HG02588 (cell line): Measurements from ENCODE around the gene LHX1.

Experiments
- ATAC-seq: cut with Tn5 transposase; IDR thresholded peaks from one replicate; pipeline ENCODE4 v1.9.1; 2021; ENCODE audit warnings: mild to moderate bottlenecking, moderate library complexity; ENCODE audit not compliant: unreplicated experiment

LHX1 gene

DNA sequence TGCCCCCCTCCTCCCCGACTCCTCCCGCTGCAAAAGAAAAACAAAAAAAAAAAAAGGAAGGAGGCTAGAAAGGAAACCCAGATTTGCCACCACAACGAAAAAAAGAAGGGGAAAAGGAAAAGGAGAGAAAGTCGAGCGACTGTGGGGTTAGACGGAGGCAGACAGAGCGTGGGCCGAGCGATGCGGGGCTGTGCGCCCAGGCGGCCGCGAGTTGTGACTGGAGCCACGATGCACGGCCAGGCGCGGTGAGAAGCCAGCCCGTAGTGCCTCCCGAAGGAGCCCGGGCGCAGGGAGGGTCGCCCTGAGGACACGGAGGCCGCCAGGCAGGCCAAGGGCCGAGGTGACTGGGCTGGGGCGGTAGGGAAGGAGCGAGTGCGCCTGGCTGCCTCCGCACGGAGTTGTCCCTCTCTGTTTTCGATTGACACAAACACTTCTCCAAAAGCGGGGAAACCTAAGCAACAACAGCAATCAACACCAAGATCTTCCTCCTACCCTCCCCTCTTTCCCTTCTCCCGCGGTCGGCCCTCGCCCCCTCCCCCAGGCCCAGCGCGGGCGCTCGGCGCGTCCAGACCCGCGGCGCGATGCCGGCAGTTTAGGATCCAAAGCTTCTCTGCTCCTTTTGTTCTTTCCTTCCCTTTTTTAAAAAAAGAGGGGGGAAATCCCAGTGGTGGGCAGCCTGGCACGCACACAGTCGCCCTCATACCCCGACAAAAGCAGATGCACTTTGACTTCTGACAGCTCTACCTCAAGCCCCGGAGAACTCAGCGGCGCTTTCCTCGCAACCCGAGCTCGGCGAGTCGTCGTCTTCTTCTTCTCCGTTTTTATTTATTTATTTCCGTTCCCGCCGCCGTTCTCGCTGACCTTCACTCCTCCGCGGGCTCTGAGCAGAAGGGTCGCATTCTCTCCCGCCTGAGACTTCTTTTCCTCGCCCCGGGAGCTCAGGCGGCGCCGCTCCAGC, at the start of gene LHX1:
TSS of gene LHX1 (plus strand) at position 475 of the 958 bp plus-strand sequence. CDS start 723 bp downstream, outside the sequence.
- ATAC-seq: no peak

DNA sequence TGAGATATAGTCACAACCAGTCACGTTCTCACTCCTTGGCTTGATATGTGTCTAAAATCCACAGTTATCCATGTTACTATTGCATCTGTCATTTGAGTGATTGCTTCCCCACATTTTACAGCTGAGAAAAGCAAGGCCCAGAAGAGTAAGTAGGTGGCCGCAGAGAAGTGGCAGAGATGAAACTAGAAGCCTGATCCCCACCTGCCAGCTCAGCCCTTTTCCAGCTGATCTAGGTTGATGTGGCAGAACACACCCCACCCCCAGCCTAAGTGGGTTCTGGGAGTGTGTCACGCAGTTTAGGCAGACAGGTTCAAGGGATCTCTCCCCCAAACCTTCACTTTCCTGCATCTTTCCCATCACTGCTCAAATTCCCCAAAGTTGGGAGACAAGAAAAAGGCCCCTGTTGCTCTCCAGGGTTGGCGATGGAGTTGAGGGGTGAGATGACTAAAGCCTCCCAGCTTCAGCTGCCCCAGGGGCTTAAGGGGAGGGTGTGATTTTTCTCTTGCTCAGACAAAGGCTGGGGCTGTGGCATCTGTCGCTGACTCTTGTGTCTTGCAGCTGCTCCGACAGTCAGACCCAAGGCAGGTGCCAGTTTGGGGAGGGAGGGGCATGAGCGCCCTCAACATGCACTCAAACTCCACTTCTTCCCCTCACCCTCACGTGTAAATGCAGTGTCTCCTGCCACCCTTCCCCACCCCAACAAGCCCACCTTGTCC, 48.9 kb upstream of the LHX1 start:
- ATAC-seq: no peak

DNA sequence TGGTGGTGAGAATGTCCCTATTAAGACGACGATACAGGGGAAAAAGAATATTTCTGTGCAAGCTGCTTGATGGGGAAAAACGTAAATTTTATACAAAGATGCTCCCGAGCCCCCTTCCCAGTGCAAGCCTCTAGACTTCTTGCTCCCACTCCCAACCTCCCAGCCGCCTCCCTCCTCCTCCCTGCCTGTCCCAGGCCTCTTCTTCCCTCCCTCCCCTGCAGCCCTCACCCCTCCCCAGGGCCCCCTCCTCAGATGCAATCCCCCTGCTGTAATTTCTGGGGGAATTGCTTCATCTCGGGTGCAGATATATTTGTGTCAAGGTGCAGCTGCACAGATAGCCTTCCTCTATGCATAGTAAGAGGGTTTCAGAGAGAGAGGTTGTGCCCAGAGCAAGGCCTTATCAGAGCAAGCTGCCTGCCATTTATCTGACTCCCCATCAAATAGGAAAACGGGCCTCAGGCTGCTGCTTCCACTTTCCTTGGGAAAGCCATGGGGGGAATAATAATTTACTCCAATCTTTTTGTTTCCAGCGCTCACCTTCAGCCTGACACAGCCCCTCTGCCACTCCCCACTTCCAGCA, 47.4 kb upstream of the LHX1 start:
- no peak for ATAC-seq

DNA sequence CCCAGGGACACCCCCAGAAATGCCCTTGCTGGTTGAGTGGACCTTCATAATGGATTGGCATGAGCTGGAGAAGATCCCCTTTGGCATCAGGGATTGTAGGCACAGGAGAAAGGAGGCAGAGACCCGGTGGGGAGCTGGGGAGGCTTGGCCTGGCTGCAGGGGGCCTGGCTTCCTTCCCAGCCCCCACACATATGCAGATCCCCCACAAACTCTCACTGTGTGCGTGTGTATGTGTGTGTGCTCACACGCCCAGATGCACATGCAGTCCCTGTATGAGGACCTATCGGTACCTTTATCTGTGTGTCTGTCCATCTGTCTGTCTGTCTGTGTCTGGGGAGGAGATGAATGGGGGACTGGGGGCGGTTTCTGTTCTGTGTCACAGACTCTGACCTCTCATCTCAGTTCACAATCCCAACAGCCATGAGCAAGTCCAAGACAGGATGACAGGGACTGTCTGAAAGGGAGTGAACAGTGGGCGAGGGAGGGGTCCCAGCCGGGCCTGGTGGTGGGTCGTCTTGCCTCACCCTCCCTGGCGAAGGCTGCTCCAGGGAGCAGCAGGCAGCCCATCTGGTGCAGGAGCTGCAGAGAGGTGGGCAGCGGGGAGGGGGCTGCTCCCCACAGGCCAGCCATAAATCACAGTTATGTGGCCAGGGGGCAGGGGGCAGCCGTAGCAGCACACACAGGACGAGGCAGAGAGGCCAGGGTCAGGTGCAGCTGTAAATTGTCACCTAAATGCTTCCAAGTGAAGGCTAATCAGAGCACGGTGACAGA, 46.7 kb upstream of the LHX1 start:
- no peak for ATAC-seq

DNA sequence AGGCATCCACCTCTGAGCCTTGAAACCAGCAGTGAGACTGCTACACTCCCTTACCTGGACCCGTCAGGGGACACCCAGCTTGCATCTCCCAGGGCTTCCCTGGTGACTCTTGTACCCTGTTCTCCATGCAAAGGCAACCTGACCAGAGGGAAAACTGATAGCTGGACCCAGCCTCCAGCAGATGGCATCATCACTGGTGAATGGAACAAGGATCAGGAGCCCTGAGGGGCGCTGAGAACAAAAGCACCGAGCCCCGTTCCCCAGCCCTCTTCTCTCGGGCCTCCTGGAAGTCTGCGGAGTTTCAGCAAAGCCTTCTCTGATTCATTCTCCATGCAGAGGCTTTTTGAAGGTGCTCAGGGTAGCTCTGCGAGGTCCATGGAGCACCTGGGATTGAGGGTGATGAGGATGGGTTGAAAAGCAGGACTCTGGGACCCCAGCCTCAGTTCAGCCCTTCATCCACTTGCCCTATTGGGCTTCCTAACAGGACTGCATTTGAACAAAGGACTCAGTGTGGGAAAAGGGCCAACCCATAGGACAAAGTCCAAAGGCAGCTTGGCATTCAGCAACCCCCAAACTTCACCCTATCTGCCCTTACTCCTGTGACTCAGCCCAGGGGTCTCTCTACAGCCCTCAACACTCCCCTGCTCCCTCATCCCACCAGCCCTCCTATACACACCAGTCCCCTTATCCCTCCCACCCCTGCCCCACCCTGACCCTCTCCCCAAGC, 45.0 kb upstream of the LHX1 start:
- ATAC-seq: no peak

DNA sequence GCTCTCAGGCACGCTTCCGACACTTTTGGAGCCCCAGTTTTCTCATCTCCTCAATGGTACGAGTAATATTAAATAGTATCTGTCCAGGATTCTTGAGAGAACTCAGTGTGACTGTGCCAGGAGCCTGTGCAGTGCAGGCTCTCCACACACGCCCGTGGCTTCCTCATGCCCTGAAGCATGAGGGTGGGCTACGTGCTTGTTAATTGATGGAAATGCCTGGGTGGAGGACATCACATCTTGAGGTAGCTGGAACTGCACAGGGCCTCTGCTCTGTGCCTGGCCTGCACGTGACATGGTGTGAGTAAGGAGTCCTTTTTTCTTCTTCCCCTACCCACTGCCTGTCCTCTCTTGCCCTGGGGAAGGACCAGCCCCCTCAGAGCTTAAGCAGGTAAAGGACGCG, 43.1 kb upstream of the LHX1 start:
- ATAC-seq: no peak

DNA sequence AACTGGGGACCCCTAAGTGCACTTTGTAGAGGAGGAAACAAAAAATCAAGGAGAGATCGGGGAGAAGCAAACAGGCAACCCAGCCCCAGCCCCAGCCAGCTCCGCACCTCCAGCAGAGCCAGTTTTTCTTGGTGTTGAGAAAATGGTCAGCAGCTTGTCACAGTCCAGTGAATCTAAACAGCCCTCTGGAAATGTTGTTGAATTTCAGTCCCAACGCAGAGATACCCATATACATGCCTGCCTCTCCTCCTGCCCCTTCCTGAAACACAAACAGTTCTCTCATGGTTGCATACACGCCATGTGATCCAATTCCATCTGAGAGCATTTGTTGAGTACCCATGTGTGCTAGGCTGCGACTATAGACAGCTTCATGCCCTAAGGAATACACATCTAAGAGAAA, 42.4 kb upstream of the LHX1 start:
- no peak for ATAC-seq

DNA sequence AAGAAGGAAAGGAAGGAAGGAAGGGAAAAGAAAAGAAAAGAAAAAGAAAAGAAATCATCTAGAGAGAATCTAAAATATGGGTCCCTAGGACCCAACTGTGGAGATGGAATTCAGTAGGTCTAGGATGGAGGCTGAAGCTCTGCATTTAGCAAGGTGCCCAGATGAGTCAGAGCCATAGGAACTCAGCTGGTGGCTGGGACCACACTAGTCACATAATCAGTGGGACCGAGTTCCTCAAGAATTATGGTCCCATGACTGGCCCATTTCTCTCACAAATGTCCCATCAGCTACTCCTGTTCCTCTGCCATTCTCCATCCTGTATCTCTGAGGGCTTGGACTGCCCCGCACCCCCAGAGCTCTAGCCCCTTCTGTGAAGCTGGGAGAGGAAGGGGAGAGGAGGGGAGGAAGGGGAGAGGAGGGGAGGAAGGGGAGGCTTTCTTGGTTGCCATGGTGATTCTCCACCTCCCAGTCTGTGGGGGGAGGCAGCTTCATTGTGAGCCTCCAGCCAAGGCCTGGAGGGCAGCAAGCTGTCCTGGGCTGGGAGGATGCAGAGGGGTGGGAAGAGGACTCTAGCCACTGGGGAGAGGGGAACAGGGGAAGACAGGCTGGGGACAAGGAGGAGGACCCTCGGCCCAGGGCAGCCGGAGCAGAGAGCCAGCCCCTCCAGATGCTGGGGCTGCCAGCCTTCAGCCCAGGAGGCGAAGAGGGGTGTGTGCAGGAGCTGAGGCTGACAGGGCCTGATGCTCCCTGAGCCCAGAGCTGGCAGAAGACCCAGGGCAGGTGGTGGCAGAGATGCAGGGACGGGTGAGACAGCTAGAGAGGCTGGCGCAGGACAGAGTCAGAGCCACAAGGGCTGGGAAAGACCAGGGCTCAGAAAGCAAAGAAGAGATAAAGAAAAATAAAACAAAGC, 37.8 kb upstream of the LHX1 start:
- ATAC-seq: no peak

DNA sequence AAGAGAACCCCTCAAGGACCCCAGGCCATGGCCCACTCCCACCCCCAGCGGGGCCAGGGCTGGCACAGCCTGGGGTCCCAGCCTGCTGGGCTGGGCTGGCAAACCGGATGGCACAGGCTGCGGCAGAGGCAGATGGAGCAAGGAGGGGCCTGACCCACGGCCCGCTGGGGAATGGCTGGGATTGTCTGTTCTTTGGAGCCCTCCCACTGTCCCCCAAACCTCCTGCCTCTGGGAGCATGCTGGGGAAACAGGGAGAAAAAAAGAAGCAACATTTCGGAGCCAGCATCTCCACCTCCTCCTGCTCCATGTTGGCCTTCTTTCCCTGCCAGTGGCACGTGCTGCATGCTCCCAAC, 37.1 kb upstream of the LHX1 start:
- ATAC-seq: no peak

DNA sequence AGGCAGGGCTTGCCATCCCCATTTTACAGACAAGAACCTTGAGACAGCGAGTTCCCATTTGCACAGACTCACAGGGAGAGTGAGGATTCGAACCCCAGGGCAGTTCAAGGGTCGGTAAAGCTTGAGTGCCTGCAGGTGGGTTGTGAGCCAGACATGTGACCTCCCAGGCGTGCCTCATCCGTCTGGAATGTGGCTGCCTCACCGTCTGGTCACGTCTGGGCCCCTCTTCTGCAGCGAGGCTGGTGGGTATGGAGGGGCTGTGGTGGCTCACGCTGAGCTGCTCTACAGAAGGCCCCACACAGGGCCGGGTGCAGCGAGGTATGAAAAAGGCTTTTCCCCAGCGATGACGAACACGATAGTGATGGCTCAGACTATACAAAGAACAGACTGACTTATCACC, 35.8 kb upstream of the LHX1 start:
- ATAC-seq: no peak

DNA sequence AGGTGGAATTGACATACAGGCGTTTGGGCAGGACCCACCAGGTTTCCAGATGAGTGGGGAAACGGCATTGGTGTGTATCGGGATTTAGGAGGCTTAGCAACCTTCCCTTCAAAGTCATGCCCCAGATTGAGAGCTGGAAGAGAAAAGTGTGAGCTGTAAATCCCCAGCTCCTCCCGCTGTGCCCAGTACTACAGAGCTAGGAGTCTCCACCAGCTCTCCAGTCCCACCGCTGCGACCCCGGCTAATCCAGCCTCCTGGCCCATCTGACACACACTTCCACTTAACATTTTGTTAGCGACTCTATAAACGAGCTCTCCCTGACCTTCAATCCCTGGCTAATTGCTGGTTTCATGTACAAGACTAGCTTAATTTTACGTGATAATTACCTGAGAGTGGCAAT, 29.9 kb upstream of the LHX1 start:
- no peak for ATAC-seq

DNA sequence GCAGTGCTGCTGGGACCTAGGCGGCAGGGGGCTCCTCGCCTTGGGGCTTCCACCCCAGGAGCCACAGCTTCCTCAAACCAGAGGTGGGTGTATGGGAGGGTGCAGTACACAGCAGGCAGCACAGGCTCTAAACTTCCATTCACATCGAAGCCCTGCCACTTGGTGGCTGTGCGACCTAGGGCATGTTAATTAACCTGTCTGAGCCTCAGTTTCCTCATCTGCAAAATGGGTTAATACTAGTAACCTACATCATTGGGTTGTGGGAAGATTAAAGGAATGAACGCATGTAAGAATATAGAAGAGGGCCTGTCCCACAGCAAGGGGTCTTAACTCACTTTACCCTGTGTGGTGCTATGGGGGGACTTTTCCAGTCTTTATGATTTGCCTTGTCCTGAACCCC, 26.8 kb upstream of the LHX1 start:
- no peak for ATAC-seq

DNA sequence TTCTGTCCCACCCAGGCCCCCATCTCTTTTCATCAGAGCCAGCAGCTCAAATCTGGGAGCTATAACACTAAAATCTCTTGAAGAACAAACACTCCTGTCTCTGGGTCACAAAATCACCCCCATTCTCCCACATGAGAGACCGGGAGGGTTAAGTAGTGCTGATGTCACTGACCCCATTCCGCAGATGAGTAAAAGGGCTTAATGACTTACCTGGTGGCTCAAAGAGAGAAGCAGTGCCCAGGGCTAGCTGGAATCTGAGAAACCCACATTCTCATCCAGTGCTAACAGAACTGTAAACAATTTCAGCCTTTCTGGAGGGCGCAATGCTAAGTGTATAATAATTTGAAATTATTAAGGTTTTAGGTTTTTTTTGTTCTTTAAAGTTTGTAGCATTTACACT, 26.3 kb upstream of the LHX1 start:
- ATAC-seq: no peak

DNA sequence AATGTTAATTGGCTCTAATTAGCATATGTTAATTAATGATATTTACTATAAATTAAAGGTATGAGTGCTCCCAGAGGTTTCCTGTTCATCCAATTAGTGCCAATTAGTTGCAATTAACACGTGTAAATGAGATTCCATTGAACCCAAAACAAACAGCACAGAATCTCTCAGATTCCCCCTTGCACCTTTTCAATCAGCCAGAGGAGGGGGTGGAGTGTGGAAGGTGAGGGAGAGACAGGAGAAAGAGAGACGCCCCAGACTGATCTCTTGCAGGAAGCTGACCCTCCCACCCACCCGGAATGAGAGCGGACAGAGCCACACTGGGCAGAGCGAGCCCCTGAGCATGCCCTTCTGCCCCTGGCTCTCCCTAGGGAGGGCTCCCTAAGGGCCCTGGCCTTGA, 24.1 kb upstream of the LHX1 start:
- ATAC-seq: no peak

DNA sequence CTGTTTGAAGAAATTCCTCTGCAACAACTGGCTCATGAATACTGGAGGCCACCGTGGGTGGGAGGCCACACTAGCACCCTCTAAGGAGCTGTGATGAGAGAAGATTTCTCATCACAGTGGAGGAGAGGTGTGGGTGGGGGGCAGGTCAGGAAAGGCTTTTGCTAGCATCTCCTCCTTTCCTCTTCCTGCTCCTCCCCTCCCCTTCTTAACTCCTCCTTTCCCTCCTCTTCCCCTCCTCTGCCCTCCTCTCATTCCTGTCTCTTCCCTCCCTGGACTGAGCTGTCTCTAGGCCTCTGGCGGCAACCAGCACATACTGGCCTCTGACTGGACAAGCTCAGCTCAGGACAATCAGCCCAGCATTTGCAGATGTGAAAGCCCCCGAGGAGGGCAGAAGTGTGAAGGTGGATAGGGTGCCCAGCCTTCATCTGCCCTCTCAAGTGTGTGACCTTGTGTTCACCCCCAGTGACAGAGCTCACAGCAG, 19.0 kb upstream of the LHX1 start:
- ATAC-seq: no peak

DNA sequence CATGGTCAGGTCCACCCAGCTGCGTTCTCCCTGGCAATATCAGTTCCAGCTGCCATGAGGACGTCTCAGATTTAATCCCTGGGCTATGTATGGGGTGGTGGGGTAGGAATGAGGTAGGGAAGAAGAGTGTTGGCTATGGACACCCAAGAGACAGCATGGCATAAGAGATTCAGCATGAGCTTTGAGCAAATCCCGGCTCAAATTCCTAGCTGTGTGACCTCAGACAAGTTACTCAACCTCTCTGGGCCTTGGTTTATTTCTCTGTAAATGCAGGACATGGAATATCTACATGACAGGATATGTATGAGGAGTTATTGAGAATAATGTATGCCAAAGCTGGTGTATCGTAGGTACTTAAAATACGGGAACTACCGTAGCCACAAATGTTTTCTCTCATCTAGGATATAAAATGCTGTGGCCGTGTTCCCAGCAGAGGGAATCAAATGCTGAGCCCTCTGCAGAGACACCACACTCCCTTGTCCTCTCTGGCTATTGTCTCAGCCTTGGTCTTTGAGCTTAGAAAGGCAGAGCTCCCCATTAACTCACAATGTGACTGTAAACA, 17.8 kb upstream of the LHX1 start:
- ATAC-seq: no peak

DNA sequence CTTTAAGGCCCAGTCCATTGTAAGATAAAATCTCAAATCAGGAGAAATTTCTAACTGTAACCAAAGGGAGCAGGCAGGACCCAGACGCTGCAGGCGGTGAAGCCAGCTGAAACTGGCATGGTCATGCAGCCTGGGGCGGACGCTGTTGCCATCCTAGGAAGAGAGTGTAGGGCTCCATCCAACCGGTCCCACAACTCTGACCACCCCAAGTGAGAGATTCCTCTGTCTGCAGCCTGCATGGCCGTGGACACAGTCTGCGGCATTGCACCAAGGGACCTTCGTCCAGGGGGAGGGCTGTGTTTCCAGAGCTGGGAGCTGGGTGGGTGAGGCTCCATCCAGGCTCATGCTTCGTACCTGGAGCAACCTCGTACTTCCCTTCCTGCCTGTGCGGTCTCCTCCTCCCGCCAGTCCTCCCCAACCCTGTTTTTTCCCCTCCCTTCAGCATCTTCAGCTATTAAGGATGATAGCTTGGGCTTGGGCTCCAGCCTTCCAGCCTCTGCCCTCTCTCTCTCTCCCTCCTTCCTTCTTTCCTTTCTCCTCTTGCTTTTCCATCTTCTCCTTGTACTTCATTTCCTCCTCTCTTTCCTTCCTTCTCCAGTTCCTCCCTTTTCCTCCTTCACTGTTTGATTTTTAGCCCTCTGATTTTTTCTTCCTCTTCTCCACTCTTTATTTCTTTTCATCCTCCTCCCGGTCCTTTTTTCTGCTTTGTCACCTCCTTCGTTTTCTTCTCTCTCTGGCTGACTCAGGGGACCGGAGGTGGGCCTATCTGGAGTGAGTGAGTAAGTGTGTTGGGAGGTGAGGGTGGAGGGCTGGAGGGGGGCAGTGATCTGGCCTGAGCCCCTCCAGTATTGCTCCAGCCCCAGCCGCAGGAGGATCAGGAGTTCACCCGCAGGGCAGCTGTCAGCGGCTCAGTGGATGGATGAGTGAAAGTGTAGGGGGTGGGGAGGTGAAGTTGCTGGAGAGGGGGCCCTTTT, 17.0 kb upstream of the LHX1 start:
- no peak for ATAC-seq
